MM.1S (cell line): ENCODE data around the gene PCNX1.

ENCODE experiments used
- CTCF ChIP-seq: fragments of 300-600 bp; sonication (generic); IDR thresholded peaks from 2 replicates; pipeline ENCODE4 v1.5.1; 2016; ENCODE audit warnings: antibody characterized with exemption, low read length, mixed read lengths
- EZH2 ChIP-seq: fragments of 300-600 bp; sonication (generic); optimal IDR thresholded peaks from 2 replicates; pipeline ENCODE3; 2017; ENCODE audit warnings: low read depth, mild to moderate bottlenecking, antibody characterized with exemption, low read length, mixed read lengths
- EZH2phosphoT487 ChIP-seq: fragments of 300-600 bp; sonication (generic); IDR thresholded peaks from 2 replicates; pipeline ENCODE4 v1.6.1; 2018; ENCODE audit warnings: antibody characterized with exemption, low read length

- TF ChIP-seq EZH2phosphoT487 (no peak), CTCF (no peak), EZH2 (no peak)
These were observed 21.8 kb upstream of the PCNX1 start for GRCh38 chr14:70885343-70886022.
